Pancreas (tissue), 10 donors: ENCODE results near the gene INSC. TPM values are rescaled to one million over a fixed set of nuclear protein-coding genes. Genes with fewer than 3 reads are reported as not detected.
A peak's percentile ranks its signal among the peaks of the same experiment; 100 is the strongest.

Experiments used
- ATAC-seq, 4 donors: fragments of 200-7000 bp; cut with Tn5 transposase; one replicate each; pipeline versions ENCODE4 v1.8.0 to v1.9.1; 2020; ENCODE audit warnings: mild to moderate bottlenecking in 4 of 4, moderate library complexity in 4 of 4
- DNase-seq, 6 donors: peaks; one replicate each; pipeline ENCODE4 v3.0.0-alpha.2; 2020
- FAIRE-seq: peaks from 2 replicates; lab custom pipeline; 2012; peaks lifted over from hg19 to GRCh38; lab: Jason Lieb, UNC
- H3K27ac ChIP-seq, 4 donors: fragments of 200-600 bp; sonication (generic); 1 replicate in 3 of 4; 2 replicates in 1 of 4; pipeline versions ENCODE4 v1.5.0 to v1.8.0; 2020
- H3K27me3 ChIP-seq, 4 donors: fragments of 200-600 bp; one replicate each; pipeline ENCODE4 v1.8.0; 2021
- H3K36me3 ChIP-seq, 3 donors: fragments of 200-600 bp; sonication (generic) in 1 of 3; one replicate each; pipeline versions ENCODE4 v1.5.0 to v1.8.0; 2020 to 2021
- H3K4me1 ChIP-seq, 3 donors: fragments of 200-600 bp; one replicate each; pipeline ENCODE4 v1.8.0; 2021
- H3K4me3 ChIP-seq, 4 donors: fragments of 200-600 bp; sonication (generic) in 2 of 4; one replicate each; pipeline versions ENCODE4 v1.5.0 to v1.8.0; 2020 to 2021
- H3K9me3 ChIP-seq, 4 donors: fragments of 200-600 bp; one replicate each; pipeline ENCODE4 v1.8.0; 2021
- WGBS, 2 donors: extraction: QIAGEN DNeasy Blood & Tissue Kit; methylation state at CpG; one replicate each; pipeline ENCODE4 v1.1.7; 2013; 5-methylcytosine and 5-hydroxymethylcytosine counted together
- intact Hi-C, 3 donors: fragments of 100-400 bp; cut with DNase I; formaldehyde crosslinking; loops; one replicate each; pipeline versions ENCODE4 v1.11.1 to v1.14.2; 2022
- polyA plus RNA-seq, 2 donors: library from polyadenylated mRNA; stranded (reverse); fragments of 200-250 nt; gene quantifications; one replicate each; pipeline ENCODE4 v1.2.3, GENCODE V29; 2013
- total RNA-seq, 6 donors: library from RNA; stranded (reverse); fragmentation: NEBNext Ultra II Directional in 4 of 6; extraction: Animal tissue kit (Norgen Biotek cat#: 25700) in 4 of 6; gene quantifications; one replicate each; pipeline versions ENCODE4 v1.2.1 to v1.2.4, GENCODE V29; 2021 to 2023
- TF ChIP-seq, protein P1 (sequence below), 4 donors: fragments of 200-600 bp; sonication (generic) in 3 of 4; IDR thresholded peaks; one replicate each; pipeline versions ENCODE4 v1.5.0 to v1.8.0; 2021; ENCODE audit warnings: antibody characterized with exemption in 4 of 4
- donor health status: healthy with polysubstance abuse.
- donor health status: DM: no; HTN: no; CAD: no; lungs with moderate emphysema.
- donor health status: DM: no; HTN: no; CAD: no.
- donor health status: control.
- donor health status: control.
- donor health status: Bipolar disorder and iron deficiency.
- donor health status: DM: yes; HTN: yes; CAD: no.
- donor health status: DM: no; HTN: no; CAD: no.
- donor health status: DM: no; HTN: no; CAD: no.
- donor health status: DM: yes; HTN: yes; CAD: no.

The INSC gene
- total and polyA plus RNA-seq, 8 donors: 0.50 to 1.6 (median 0.57) TPM

DNA sequence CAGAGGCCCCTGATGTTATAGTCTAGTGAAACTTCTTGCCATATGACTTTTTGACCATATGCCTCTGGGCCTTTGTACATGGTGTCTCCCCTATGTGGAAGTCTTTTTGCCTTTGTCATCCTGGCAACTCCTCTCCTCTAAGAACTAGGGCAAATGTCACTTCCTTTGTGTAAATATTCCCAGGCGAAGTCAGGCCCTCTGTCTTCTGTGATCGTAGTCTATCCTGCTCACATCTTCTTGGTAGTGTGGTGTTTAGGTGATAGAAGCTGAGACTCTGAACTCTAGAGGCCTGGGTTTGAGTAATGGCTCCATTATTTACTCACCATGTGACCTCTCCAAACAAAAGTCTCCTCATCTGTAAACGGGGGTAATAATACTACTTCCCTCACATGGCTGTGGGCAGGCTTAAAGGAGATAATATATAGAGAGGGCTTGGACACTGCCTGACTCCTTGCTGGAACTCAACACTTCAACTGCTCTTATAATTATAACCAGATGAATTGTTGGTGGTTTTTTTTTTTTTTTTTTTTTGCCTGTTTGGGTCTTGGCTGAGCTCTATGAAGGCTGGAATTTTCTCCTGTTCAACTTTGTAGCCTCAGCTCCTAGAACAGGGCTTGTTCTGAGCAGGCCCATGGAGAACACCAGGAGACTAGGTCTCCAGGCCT is 43.8 kb downstream of the INSC start:
- H3K36me3 ChIP-seq: no peaks in the 10 kb centered on the region
- H3K4me1 ChIP-seq: no peaks in the 10 kb centered on the region
- ATAC-seq: no peak
- no peak overlapping the region for H3K27ac ChIP-seq
- DNase-seq: no peak
- no peaks in the 10 kb centered on the region for H3K27me3 ChIP-seq
- H3K9me3 ChIP-seq: no peaks in the 10 kb centered on the region
- TF ChIP-seq, protein P1, sequence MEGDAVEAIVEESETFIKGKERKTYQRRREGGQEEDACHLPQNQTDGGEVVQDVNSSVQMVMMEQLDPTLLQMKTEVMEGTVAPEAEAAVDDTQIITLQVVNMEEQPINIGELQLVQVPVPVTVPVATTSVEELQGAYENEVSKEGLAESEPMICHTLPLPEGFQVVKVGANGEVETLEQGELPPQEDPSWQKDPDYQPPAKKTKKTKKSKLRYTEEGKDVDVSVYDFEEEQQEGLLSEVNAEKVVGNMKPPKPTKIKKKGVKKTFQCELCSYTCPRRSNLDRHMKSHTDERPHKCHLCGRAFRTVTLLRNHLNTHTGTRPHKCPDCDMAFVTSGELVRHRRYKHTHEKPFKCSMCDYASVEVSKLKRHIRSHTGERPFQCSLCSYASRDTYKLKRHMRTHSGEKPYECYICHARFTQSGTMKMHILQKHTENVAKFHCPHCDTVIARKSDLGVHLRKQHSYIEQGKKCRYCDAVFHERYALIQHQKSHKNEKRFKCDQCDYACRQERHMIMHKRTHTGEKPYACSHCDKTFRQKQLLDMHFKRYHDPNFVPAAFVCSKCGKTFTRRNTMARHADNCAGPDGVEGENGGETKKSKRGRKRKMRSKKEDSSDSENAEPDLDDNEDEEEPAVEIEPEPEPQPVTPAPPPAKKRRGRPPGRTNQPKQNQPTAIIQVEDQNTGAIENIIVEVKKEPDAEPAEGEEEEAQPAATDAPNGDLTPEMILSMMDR (IDR thresholded peaks at IDR 0.05): no peak
- no peak overlapping the region for H3K4me3 ChIP-seq
- intact Hi-C loops: no loop called here
- WGBS, 2 donors: 75 to 78% methylated on average over 3 of the region's 3 CpGs
- FAIRE-seq: no peak

DNA sequence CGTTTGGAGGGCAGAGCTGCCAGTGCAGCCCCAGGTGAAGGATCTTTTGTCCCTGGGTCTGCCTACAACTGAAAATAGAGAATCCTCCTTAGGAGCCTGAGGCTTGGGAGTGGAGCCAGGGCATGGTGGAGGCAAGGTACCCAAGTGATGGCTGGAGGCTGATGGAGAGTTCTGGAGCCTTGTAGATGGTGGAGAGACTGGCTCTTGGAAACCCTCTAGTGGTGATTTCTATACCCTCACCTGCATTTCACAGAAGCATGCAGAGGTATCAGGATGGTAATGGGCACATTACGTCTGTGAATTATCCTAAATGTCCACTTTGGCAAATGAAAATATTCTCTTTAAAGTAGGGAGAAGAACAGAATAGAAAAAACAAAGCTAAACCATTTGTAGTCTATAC is 44.4 kb downstream of the INSC start:
- DNase-seq (no peak), FAIRE-seq (no peak), ATAC-seq (peak in 2 of 4 donors; percentile 56 to 65)
- intact Hi-C loops: no loop called here
- H3K4me3 ChIP-seq: no peak overlapping the region
- H3K36me3 ChIP-seq: no peaks in the 10 kb centered on the region
- 60 to 69% methylated on average over 2 of the region's 2 CpGs for WGBS, 2 donors
- no peaks in the 10 kb centered on the region for H3K9me3 ChIP-seq
- TF ChIP-seq, protein P1 (IDR thresholded peaks at IDR 0.05): peak in 1 of 4 donors; percentile 19
- no peak overlapping the region for H3K27ac ChIP-seq
- no peaks in the 10 kb centered on the region for H3K4me1 ChIP-seq
- H3K27me3 ChIP-seq: no peaks in the 10 kb centered on the region

DNA sequence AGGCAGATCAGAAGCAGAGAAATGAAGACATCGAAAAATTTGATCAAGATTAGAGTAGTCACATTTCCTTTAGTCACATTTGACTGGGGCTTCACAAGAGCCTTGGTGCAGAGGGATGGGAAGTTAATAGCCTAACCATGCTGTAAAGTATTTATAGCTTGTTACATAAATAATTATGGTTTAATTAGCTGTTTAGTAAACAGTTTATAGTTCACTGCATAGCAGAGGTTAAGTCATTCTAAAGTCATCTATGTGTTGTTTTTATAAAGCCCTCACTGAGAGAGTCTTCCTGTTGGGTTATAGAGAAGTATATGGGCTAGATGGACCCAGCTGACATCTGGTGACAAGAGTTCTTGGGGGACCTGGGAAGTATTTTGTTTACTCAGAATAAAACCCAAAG is 47.1 kb downstream of the INSC start:
- intact Hi-C loops: no loop called here
- no peaks in the 10 kb centered on the region for H3K27me3 ChIP-seq
- DNase-seq (no peak), ATAC-seq (no peak), FAIRE-seq (no peak)
- no peak overlapping the region for H3K4me3 ChIP-seq
- TF ChIP-seq, protein P1 (IDR thresholded peaks at IDR 0.05): no peak
- H3K4me1 ChIP-seq: no peaks in the 10 kb centered on the region
- no peak overlapping the region for H3K27ac ChIP-seq
- H3K36me3 ChIP-seq: no peaks in the 10 kb centered on the region
- H3K9me3 ChIP-seq: no peaks in the 10 kb centered on the region
- WGBS, 2 donors: 67 to 75% methylated on average over 1 of the region's 1 CpG

DNA sequence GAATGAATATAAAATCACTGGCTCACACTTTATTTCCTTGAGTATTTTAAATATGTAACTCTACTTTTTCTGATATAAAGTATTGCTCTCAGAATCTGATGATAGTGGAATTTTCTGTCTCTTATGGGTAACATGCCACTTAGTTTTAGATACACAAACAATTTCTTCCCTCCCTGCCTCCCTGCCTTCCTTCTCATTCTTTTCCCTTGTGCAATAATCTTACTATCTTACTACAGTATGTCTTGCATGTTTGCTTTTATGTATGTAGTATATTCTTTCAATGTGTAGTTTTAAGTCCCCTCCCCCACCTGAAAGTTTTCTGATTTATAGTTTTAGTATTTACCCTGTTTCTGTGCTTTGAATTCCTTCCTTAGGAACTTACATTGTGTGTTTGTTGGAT is 48.4 kb downstream of the INSC start:
- no peak for DNase-seq
- ATAC-seq: no peak
- H3K27ac ChIP-seq: no peak overlapping the region
- no peaks in the 10 kb centered on the region for H3K27me3 ChIP-seq
- TF ChIP-seq, protein P1 (IDR thresholded peaks at IDR 0.05): no peak
- H3K36me3 ChIP-seq: no peaks in the 10 kb centered on the region
- H3K9me3 ChIP-seq: no peaks in the 10 kb centered on the region
- no peak for FAIRE-seq
- intact Hi-C loops: no loop called here
- no peak overlapping the region for H3K4me3 ChIP-seq
- no peaks in the 10 kb centered on the region for H3K4me1 ChIP-seq

DNA sequence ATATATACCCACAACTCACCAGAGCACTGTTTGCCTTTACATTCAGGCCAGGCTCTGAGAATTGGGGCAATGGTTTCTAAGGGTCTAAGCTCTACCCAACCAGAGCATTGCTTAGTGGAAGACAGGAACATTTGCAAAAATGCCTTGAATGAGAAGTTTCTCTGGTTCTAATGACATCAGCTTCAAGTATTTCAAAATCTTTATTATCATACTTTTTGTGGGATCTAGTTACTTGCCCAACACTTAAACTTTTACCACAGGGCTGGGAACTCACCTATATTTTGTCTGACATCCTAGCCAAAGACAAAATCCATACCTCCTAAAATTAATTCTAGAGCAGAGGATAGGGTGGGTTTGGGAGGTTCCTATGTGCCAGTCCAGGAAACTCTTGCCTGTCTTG is 51.5 kb downstream of the INSC start:
- intact Hi-C loops: no loop called here
- no peaks in the 10 kb centered on the region for H3K9me3 ChIP-seq
- no peaks in the 10 kb centered on the region for H3K4me1 ChIP-seq
- no peaks in the 10 kb centered on the region for H3K36me3 ChIP-seq
- TF ChIP-seq, protein P1 (IDR thresholded peaks at IDR 0.05): no peak
- no peak overlapping the region for H3K27ac ChIP-seq
- no peaks in the 10 kb centered on the region for H3K27me3 ChIP-seq
- FAIRE-seq (no peak), DNase-seq (no peak), ATAC-seq (no peak)
- H3K4me3 ChIP-seq: no peak overlapping the region
